ENCODE results near the gene TMEM109.

Gene TMEM109

DNA sequence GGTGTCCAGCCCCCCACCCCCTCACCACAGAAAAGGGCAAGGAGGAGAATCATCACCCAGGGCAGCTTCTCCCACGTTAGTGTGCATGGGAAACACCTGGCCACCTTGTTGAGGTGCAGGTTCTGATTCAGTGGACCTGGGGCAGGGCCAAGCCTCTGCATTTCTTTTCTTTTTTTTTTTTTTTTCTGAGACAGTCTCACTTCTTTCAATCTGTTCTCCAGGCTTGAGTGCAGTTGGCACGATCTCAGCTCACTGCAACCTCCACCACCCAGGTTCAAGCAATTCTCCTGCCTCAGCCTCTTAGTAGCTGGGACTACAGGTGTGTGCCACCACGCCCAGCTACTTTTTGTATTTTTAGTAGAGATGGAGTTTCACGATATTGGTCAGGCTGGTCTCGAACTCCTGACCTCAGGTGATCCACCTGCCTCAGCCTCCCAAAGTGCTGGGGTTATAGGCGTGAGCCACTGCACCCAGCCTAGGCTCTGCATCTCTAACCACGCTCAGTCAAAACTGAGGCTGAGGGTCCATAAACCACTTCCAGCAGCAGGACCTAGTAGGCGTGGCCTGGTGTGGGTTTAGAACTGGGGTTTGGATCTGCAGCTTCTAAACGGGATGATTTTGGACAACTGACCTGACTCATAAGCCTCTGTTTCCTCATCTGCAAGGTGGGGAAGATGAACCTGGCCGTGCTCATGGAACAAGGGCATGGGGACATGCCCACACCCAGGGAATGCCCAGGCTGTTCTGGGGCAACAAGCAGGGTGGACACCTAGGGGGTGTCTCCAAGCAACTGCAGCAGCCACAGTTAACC is 45.9 kb upstream of the TMEM109 start:
- CTCF ChIA-PET = interaction anchor here (0.5 to 1.4 kb wide), 4 partner anchors 20 to 771 kb away, joined by 3 read pairs; no protein-coding TSS in a partner anchor
- Histone ChIP-seq H3K9me3 (ENCODE audit: control insufficient read depth, insufficient read depth, low read depth, low read length) (no peaks in the 10 kb centered on the region), H3K27ac (ENCODE audit: extremely low read depth, low read depth, low read length) (no peak overlapping the region), H3K4me3 (ENCODE audit: low read depth, low read length) (no peak overlapping the region), H3K4me1 (ENCODE audit: control insufficient read depth, insufficient read depth, low read length) (no peaks in the 10 kb centered on the region), H3K36me3 (ENCODE audit: control insufficient read depth in 2 of 2, insufficient read depth in 1 of 2, low read length in 2 of 2) (no peaks in the 10 kb centered on the region)
- no peak for TF ChIP-seq ZNF239 (tag by site-specific recombination; IDR thresholded peaks at IDR 0.05)
- no peak for TF ChIP-seq ZNF610 (tag by site-specific recombination; IDR thresholded peaks at IDR 0.05; ENCODE audit: borderline replicate concordance)
- TF ChIP-seq, protein P1, sequence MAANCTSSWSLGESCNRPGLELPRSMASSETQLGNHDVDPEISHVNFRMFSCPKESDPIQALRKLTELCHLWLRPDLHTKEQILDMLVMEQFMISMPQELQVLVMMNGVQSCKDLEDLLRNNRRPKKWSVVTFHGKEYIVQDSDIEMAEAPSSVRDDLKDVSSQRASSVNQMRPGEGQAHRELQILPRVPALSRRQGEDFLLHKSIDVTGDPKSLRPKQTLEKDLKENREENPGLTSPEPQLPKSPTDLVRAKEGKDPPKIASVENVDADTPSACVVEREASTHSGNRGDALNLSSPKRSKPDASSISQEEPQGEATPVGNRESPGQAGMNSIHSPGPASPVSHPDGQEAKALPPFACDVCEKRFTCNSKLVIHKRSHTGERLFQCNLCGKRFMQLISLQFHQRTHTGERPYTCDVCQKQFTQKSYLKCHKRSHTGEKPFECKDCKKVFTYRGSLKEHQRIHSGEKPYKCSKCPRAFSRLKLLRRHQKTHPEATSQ (tag by site-specific recombination; IDR thresholded peaks at IDR 0.05) = no peak
- TF ChIP-seq, protein P2, sequence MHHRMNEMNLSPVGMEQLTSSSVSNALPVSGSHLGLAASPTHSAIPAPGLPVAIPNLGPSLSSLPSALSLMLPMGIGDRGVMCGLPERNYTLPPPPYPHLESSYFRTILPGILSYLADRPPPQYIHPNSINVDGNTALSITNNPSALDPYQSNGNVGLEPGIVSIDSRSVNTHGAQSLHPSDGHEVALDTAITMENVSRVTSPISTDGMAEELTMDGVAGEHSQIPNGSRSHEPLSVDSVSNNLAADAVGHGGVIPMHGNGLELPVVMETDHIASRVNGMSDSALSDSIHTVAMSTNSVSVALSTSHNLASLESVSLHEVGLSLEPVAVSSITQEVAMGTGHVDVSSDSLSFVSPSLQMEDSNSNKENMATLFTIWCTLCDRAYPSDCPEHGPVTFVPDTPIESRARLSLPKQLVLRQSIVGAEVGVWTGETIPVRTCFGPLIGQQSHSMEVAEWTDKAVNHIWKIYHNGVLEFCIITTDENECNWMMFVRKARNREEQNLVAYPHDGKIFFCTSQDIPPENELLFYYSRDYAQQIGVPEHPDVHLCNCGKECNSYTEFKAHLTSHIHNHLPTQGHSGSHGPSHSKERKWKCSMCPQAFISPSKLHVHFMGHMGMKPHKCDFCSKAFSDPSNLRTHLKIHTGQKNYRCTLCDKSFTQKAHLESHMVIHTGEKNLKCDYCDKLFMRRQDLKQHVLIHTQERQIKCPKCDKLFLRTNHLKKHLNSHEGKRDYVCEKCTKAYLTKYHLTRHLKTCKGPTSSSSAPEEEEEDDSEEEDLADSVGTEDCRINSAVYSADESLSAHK (tag by site-specific recombination; IDR thresholded peaks at IDR 0.05) = no peak
- TF ChIP-seq ZBTB17 (tag by site-specific recombination; IDR thresholded peaks at IDR 0.05) = no peak
- no peak for TF ChIP-seq ZBTB7A (tag by site-specific recombination; IDR thresholded peaks at IDR 0.05; ENCODE audit: low read depth)
- TF ChIP-seq MZF1 (tag by site-specific recombination; IDR thresholded peaks at IDR 0.05; ENCODE audit: borderline replicate concordance) = no peak
- TF ChIP-seq SP2 (tag by site-specific recombination; IDR thresholded peaks at IDR 0.05) = no peak
- TF ChIP-seq ZNF558 (tag by site-specific recombination; IDR thresholded peaks at IDR 0.05) = no peak
- no peak for TF ChIP-seq ZNF404 (tag by site-specific recombination; IDR thresholded peaks at IDR 0.05)
- TF ChIP-seq ZNF274 (IDR thresholded peaks at IDR 0.05; ENCODE audit: low read length) = no peak
- no peak for TF ChIP-seq ZNF274 (tag by site-specific recombination; IDR thresholded peaks at IDR 0.05; ENCODE audit: borderline replicate concordance)
- no peak for TF ChIP-seq ZNF37A (tag by site-specific recombination; IDR thresholded peaks at IDR 0.05)
- TF ChIP-seq KLF9 (tag by site-specific recombination; IDR thresholded peaks at IDR 0.05; ENCODE audit: low read depth) = no peak
- POLR2A ChIA-PET = interaction anchor here (1.2 kb wide), 1 partner anchor 20 kb away, joined by 3 read pairs; no protein-coding TSS in a partner anchor

DNA sequence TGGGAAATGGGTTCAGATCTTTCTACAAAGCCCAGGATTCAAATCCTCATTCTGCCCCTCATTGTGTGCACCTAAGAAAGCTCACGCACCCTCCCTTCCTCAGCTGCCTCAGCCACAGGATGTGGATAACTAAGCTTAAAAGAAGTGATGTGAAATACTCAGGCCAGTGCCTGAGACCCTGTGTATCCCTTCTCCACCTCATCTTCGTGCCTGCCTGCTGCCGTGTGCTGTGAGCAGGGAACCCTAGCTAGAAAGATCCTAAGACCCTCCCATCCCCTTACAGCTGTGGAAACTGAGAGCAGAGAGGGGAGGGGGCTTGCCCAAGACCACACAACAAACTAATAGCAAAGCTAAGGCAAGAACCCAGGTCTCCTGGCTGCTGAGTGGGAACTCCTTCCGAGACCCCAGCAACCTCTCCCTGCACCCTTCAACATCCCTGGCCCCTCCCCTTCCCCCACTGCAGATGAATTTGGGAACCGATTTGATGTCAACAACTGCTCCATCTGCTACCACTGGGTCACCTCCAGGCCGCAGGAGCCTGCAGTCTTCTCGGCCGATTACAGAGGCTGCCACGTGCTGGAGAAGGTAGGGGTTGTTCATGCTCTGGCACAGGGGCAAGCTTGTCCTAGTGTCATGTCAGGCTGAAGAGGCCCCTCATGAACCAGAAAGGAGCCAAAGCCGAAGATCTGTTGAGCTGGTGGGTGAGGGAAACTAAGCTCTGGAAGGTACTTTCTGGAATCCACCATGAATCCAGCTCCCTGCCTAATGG is 45.1 kb upstream of the TMEM109 start:
- no peak overlapping the region for H3K4me3 ChIP-seq (ENCODE audit: low read depth, low read length)
- CTCF ChIA-PET = interaction anchor here (0.5 to 1.4 kb wide), 4 partner anchors 19 to 770 kb away, joined by 3 read pairs; no protein-coding TSS in a partner anchor
- no peaks in the 10 kb centered on the region for H3K36me3 ChIP-seq (ENCODE audit: control insufficient read depth in 2 of 2, insufficient read depth in 1 of 2, low read length in 2 of 2)
- POLR2A ChIA-PET = interaction anchor here (1.2 kb wide), 1 partner anchor 19 kb away, joined by 3 read pairs; no protein-coding TSS in a partner anchor
- H3K27ac ChIP-seq (ENCODE audit: extremely low read depth, low read depth, low read length) = no peak overlapping the region
- TF ChIP-seq ZNF140 (tag by site-specific recombination; IDR thresholded peaks at IDR 0.05) = no peak
- TF ChIP-seq ZNF426 (tag by site-specific recombination; IDR thresholded peaks at IDR 0.05) = no peak
- TF ChIP-seq ZNF555 (tag by site-specific recombination; conservative IDR thresholded peaks at IDR 0.05) = no peak
- no peak for TF ChIP-seq ZNF146 (tag by site-specific recombination; IDR thresholded peaks at IDR 0.05)
- TF ChIP-seq ZNF138 (tag by site-specific recombination; IDR thresholded peaks at IDR 0.05; ENCODE audit: borderline replicate concordance) = no peak
- TF ChIP-seq ZNF777 (tag by site-specific recombination; IDR thresholded peaks at IDR 0.05; ENCODE audit: borderline replicate concordance) = no peak
- TF ChIP-seq ZNF510 (tag by site-specific recombination; IDR thresholded peaks at IDR 0.05; ENCODE audit: insufficient replicate concordance) = no peak
- TF ChIP-seq ZFHX2 (tag by site-specific recombination; conservative IDR thresholded peaks at IDR 0.05) = no peak
- no peak for TF ChIP-seq PRDM1 (tag by site-specific recombination; IDR thresholded peaks at IDR 0.05)
- no peak for TF ChIP-seq ZNF677 (tag by site-specific recombination; IDR thresholded peaks at IDR 0.05)
- TF ChIP-seq TCF7L2 (IDR thresholded peaks at IDR 0.05; ENCODE audit: borderline replicate concordance, low read depth, low read length) = no peak
- TF ChIP-seq ZNF302 (tag by site-specific recombination; IDR thresholded peaks at IDR 0.05; ENCODE audit: low read depth) = no peak
- no peak for TF ChIP-seq FEZF1 (tag by site-specific recombination; IDR thresholded peaks at IDR 0.05)
- no peak for TF ChIP-seq ZNF521 (tag by site-specific recombination; IDR thresholded peaks at IDR 0.05)
- TF ChIP-seq, protein P3, sequence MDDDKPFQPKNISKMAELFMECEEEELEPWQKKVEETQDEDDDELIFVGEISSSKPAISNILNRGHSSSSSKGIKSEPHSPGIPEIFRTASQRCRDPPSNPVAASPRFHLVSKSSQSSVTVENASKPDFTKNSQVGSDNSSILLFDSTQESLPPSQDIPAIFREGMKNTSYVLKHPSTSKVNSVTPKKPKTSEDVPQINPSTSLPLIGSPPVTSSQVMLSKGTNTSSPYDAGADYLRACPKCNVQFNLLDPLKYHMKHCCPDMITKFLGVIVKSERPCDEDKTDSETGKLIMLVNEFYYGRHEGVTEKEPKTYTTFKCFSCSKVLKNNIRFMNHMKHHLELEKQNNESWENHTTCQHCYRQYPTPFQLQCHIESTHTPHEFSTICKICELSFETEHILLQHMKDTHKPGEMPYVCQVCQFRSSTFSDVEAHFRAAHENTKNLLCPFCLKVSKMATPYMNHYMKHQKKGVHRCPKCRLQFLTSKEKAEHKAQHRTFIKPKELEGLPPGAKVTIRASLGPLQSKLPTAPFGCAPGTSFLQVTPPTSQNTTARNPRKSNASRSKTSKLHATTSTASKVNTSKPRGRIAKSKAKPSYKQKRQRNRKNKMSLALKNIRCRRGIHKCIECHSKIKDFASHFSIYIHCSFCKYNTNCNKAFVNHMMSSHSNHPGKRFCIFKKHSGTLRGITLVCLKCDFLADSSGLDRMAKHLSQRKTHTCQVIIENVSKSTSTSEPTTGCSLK (tag by site-specific recombination; IDR thresholded peaks at IDR 0.05) = no peak
- no peaks in the 10 kb centered on the region for H3K9me3 ChIP-seq (ENCODE audit: control insufficient read depth, insufficient read depth, low read depth, low read length)
- no peaks in the 10 kb centered on the region for H3K4me1 ChIP-seq (ENCODE audit: control insufficient read depth, insufficient read depth, low read length)

All from HEK293 (cell line).